HepG2 (cell line): Measurements from ENCODE around the gene SPATS2. TPM values are rescaled to one million over a fixed set of nuclear protein-coding genes. Genes with fewer than 3 reads are reported as not detected.

ENCODE experiments used
- ATAC-seq: fragments of 200-7000 bp; cut with Tn5 transposase; 3 replicates; pipeline ENCODE4 v1.9.1; 2020; ENCODE audit warnings: mild to moderate bottlenecking, moderate library complexity
- BruUV-seq: library from RNA; stranded (reverse); fragments of 400-500 nt; replicated peaks from 2 replicates; lab custom pipeline; 2021; lab: Mats Ljungman, UMichigan
- CTCF ChIA-PET: fragments of 300-600 bp; formaldehyde crosslinking; extraction: SDS; loops from one replicate; lab custom pipeline; 2021; ENCODE audit warnings: low total read pairs, inconsistent platforms, low intra/inter-chr PET ratio; lab: Yijun Ruan, JAX
- POLR2A ChIA-PET: fragments of 350-600 bp; sonication (Branson Sonifier 250); formaldehyde crosslinking; loops from one replicate; lab custom pipeline; 2020; ENCODE audit warnings: antibody characterized with exemption, inconsistent platforms; lab: Yijun Ruan, JAX
- DNase-seq: peaks from one replicate; pipeline ENCODE4 v3.0.0-alpha.2; 2015; ENCODE audit warnings: low spot score
- FAIRE-seq: peaks from 3 replicates; lab custom pipeline; 2011; peaks lifted over from hg19 to GRCh38; lab: Jason Lieb, UNC
- H2AFZ ChIP-seq: one replicate; pipeline ENCODE4 v1.6.1; 2011; ENCODE audit warnings: low read length, inconsistent platforms
- H3K27ac ChIP-seq: fragments of 300-600 bp; 3 replicates; pipeline ENCODE4 v1.8.0; 2011; ENCODE audit warnings: mixed run types, mild to moderate bottlenecking, mixed read lengths, low read length, inconsistent platforms; ENCODE audit not compliant: insufficient read depth; ENCODE audit errors: extremely low read length
- H3K27me3 ChIP-seq, 2 experiments: fragments of 200-600 bp in 1 of 2; 2 replicates in 1 of 2; 3 replicates in 1 of 2; pipeline versions ENCODE4 v1.6.0 to v1.8.0; 2011; ENCODE audit warnings: low read length in 2 of 2, mild to moderate bottlenecking in 2 of 2, moderate library complexity in 2 of 2, inconsistent platforms in 1 of 2; ENCODE audit not compliant: insufficient read depth in 2 of 2, control insufficient read depth in 1 of 2
- H3K36me3 ChIP-seq, 2 experiments: fragments of 200-600 bp in 1 of 2; replicated peaks in 1 of 2; 2 replicates in 1 of 2; 3 replicates in 1 of 2; pipeline versions ENCODE4 v1.5.1 to v1.8.0; 2011; ENCODE audit warnings: low read length in 2 of 2, inconsistent platforms in 1 of 2; ENCODE audit not compliant: insufficient read depth in 2 of 2, control insufficient read depth in 1 of 2
- H3K4me1 ChIP-seq: 2 replicates; pipeline ENCODE4 v1.5.1; 2012; ENCODE audit warnings: low read length, inconsistent platforms; ENCODE audit not compliant: insufficient read depth
- H3K4me2 ChIP-seq: 2 replicates; pipeline ENCODE4 v1.6.0; 2011; ENCODE audit warnings: low read depth, low read length, inconsistent platforms
- H3K4me3 ChIP-seq, 3 experiments: fragments of 200-600 bp in 1 of 3; sonication (generic), shearing (Covaris generic) in 1 of 3; replicated peaks in 1 of 3; 2 replicates each; pipeline ENCODE4 v1.5.1; 2011 to 2016; ENCODE audit warnings: low read length in 3 of 3, inconsistent platforms in 2 of 3, low read depth in 2 of 3, mild to moderate bottlenecking in 2 of 3, control low read depth in 1 of 3, mixed read lengths in 1 of 3; ENCODE audit not compliant: insufficient read depth in 1 of 3
- H3K79me2 ChIP-seq: one replicate; pipeline ENCODE4 v1.6.1; 2011; ENCODE audit warnings: low read length, inconsistent platforms; ENCODE audit not compliant: insufficient read depth
- H3K9ac ChIP-seq: 2 replicates; pipeline ENCODE4 v1.6.0; 2011; ENCODE audit warnings: mild to moderate bottlenecking, low read depth, low read length, inconsistent platforms; ENCODE audit not compliant: insufficient read depth
- H3K9me3 ChIP-seq: 2 replicates; pipeline ENCODE4 v1.5.1; 2012; ENCODE audit warnings: mild to moderate bottlenecking, low read length
- H4K20me1 ChIP-seq: 2 replicates; pipeline ENCODE4 v1.6.0; 2011; ENCODE audit warnings: inconsistent platforms, mild to moderate bottlenecking, low read length, moderate library complexity; ENCODE audit not compliant: insufficient read depth
- ZMYM3 ChIP-seq: sonication (generic); formaldehyde crosslinking; IDR thresholded peaks from 2 replicates; pipeline ENCODE4 v1.5.1; 2020; ENCODE audit warnings: mild to moderate bottlenecking, missing genetic modification reagents
- ZNF337 ChIP-seq: sonication (generic); formaldehyde crosslinking; IDR thresholded peaks from 2 replicates; pipeline ENCODE4 v1.5.1; 2020; ENCODE audit warnings: missing genetic modification reagents, low read depth, mild to moderate bottlenecking, borderline replicate concordance
- ZNF652 ChIP-seq: IDR thresholded peaks from 2 replicates; pipeline ENCODE4 v1.6.1; 2016; ENCODE audit warnings: low read depth, borderline replicate concordance
- ZNF879 ChIP-seq: sonication (generic); formaldehyde crosslinking; IDR thresholded peaks from 2 replicates; pipeline ENCODE4 v1.8.1; 2023; ENCODE audit warnings: missing genetic modification reagents
- WGBS: methylation state at CpG from one replicate; pipeline ENCODE4 v1.1.6; 2017; ENCODE audit warnings: low lambda C conversion rate; 5-methylcytosine and 5-hydroxymethylcytosine counted together
- in situ Hi-C: cut with HindIII; loops from 2 replicates; pipeline ENCODE4 v1.10.0; 2017; ENCODE audit warnings: low pct_unique_long_range_greater_than_20kb; ENCODE audit not compliant: extremely low pct_ligation_motif_present
- intact Hi-C: fragments of 100-400 bp; cut with micrococcal nuclease; formaldehyde crosslinking; loops from one replicate; pipeline ENCODE4 v1.10.0; 2022; ENCODE audit not compliant: unreplicated experiment
- polyA plus RNA-seq, 8 experiments: library from polyadenylated mRNA; depleted of rRNA in 3 of 8; stranded (reverse) in 7 of 8; unstranded in 1 of 8; fragments of >200 nt; fragmentation: Illumina TruSeq in 4 of 8; extraction: Trizol in 4 of 8; gene quantifications; 2 replicates each; pipeline versions ENCODE4 v1.2.1 to v1.2.3, GENCODE V29; 2011 to 2016; ENCODE audit warnings: low read depth in 4 of 8, missing spikeins in 1 of 8, mixed read lengths in 1 of 8; ENCODE audit not compliant: insufficient read depth in 1 of 8
- total RNA-seq, 5 experiments: library from RNA; depleted of rRNA; stranded (reverse); fragments of >200 nt; fragmentation: Illumina TruSeq; extraction: Trizol; gene quantifications; 2 replicates each; pipeline ENCODE4 v1.2.3, GENCODE V29; 2016; ENCODE audit warnings: low read depth in 1 of 5
- TF ChIP-seq, protein P1 (sequence below): IDR thresholded peaks from 2 replicates; pipeline ENCODE4 v1.6.1; 2016

The SPATS2 gene
- total and polyA plus RNA-seq, 2 of the 13 experiments (the other 11 are each of a cell fraction or from before 2014, with no cell fraction given), result 19.3 to 28.1 TPM

GRCh38 chr12:49442915-49443314, 75.7 kb downstream of the SPATS2 start:
- no peak for DNase-seq
- Histone ChIP-seq H3K9me3 (no peaks in the 10 kb centered on the region), H3K9ac (no peak overlapping the region), H3K36me3 (no peaks in the 10 kb centered on the region; a peak in 2 of 5 replicates), H3K4me1 (peaks cover 26% of the 10 kb centered on the region), H4K20me1 (no peaks in the 10 kb centered on the region), H3K27ac (no peak overlapping the region), H3K4me3 (no peak overlapping the region), H3K79me2 (peaks cover 12% of the 10 kb centered on the region), H3K4me2 (no peak overlapping the region), H3K27me3 (no peaks in the 10 kb centered on the region), H2AFZ (no peak overlapping the region)
- ATAC-seq, result no peak
- in situ Hi-C loops, result no loop called here
- TF ChIP-seq ZNF652 (CRISPR knock-in tag) (peak; percentile 86), ZMYM3 (CRISPR knock-in tag) (no peak), ZNF337 (no peak)
- intact Hi-C loops, result no loop called here
- BruUV-seq, result no TSS peak
- ChIA-PET POLR2A (no interaction called here), CTCF (no interaction called here)
- WGBS, result 100% methylated on average over 1 of the region's 1 CpG
- FAIRE-seq, result no peak

- H3K9me3 ChIP-seq, result no peaks in the 10 kb centered on the region
- peaks cover 0 to 3% of the 10 kb centered on the region in 2 experiments; a peak in 2 of 5 replicates for H3K36me3 ChIP-seq
- intact Hi-C loops, result no loop called here
- no peaks in the 10 kb centered on the region for H3K4me1 ChIP-seq
- no TSS peak for BruUV-seq
- no peak for ATAC-seq
- no peak overlapping the region for H3K4me2 ChIP-seq
- no peaks in the 10 kb centered on the region for H3K27me3 ChIP-seq
- CTCF ChIA-PET, result no interaction called here
- in situ Hi-C loops, result no loop called here
- POLR2A ChIA-PET, result no interaction called here
- peaks cover 8% of the 10 kb centered on the region for H3K79me2 ChIP-seq
- H3K27ac ChIP-seq, result no peak overlapping the region
- TF ChIP-seq, protein P1, sequence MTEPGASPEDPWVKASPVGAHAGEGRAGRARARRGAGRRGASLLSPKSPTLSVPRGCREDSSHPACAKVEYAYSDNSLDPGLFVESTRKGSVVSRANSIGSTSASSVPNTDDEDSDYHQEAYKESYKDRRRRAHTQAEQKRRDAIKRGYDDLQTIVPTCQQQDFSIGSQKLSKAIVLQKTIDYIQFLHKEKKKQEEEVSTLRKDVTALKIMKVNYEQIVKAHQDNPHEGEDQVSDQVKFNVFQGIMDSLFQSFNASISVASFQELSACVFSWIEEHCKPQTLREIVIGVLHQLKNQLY, result no peak
- TF ChIP-seq ZNF879 (CRISPR knock-in tag), result no peak
- H4K20me1 ChIP-seq, result no peaks in the 10 kb centered on the region
- WGBS, result 94% methylated on average over 4 of the region's 4 CpGs
- H3K9ac ChIP-seq, result no peak overlapping the region
- no peak for FAIRE-seq
- no peak overlapping the region for H3K4me3 ChIP-seq
- H2AFZ ChIP-seq, result no peak overlapping the region
- DNase-seq, result no peak
Observed at GRCh38 chr12:49446571-49446970, 79.3 kb downstream of the SPATS2 start.
